Stimulated activated CD4-positive, alpha-beta T cell treated with anti-CD3 and anti-CD28 coated beads, Interleukin-15, amount 100 ng/mL, for 1 hour (primary cell): Measurements from ENCODE around the gene SEC24A.
"Not testable (repeated sequence)": the region's sequence is repeated elsewhere in the genome, so short reads cannot be mapped to it uniquely, and the experiment has no call there.

Experiments used
- DNase-seq, 2 donors: peaks; one replicate each; pipeline ENCODE4 v3.0.0-alpha.2; 2020; ENCODE audit warnings: low read depth in 1 of 2, low spot score in 1 of 2

Gene SEC24A

GRCh38 chr5:134648425-134649162 lies at the start of gene SEC24A:
Gene SEC24A (plus strand): TSS chr5:134648785. CDS start chr5:134649077, 292 bp downstream.
- DNase-seq, result peak; percentile 74 to 77

GRCh38 chr5:134599820-134600219 lies 48.8 kb upstream of the SEC24A start:
- DNase-seq, result not testable (repeated sequence)

GRCh38 chr5:134600600-134600999 lies 48.0 kb upstream of the SEC24A start:
- no peak for DNase-seq

GRCh38 chr5:134603059-134603458 lies 45.5 kb upstream of the SEC24A start:
- DNase-seq, result no peak

GRCh38 chr5:134604908-134605307 lies 43.7 kb upstream of the SEC24A start:
- no peak for DNase-seq

- DNase-seq, result no peak
Observed at GRCh38 chr5:134606726-134607125, 41.9 kb upstream of the SEC24A start.

- no peak for DNase-seq
Observed at GRCh38 chr5:134608555-134608954, 40.0 kb upstream of the SEC24A start.

- DNase-seq, result no peak
Observed at GRCh38 chr5:134609232-134609851, 39.2 kb upstream of the SEC24A start.

- DNase-seq, result no peak
Observed at GRCh38 chr5:134610725-134611124, 37.9 kb upstream of the SEC24A start.

GRCh38 chr5:134611515-134611914 lies 37.1 kb upstream of the SEC24A start:
- no peak for DNase-seq

- no peak for DNase-seq
Observed at GRCh38 chr5:134614450-134615085, 34.0 kb upstream of the SEC24A start.

- DNase-seq, result no peak
Observed at GRCh38 chr5:134620634-134621033, 28.0 kb upstream of the SEC24A start.

GRCh38 chr5:134625559-134625958 lies 23.0 kb upstream of the SEC24A start:
- DNase-seq, result no peak

- DNase-seq, result no peak
Observed at GRCh38 chr5:134626369-134627014, 22.1 kb upstream of the SEC24A start.

- no peak for DNase-seq
Observed at GRCh38 chr5:134634227-134634626, 14.4 kb upstream of the SEC24A start.

- not testable (repeated sequence) for DNase-seq
Observed at GRCh38 chr5:134635366-134635765, 13.2 kb upstream of the SEC24A start.

- DNase-seq, result no peak
Observed at GRCh38 chr5:134637116-134637721, 11.4 kb upstream of the SEC24A start.

GRCh38 chr5:134638760-134639201 lies 9.8 kb upstream of the SEC24A start:
- DNase-seq, result no peak

GRCh38 chr5:134642931-134643530 lies 5.6 kb upstream of the SEC24A start:
- no peak for DNase-seq

- DNase-seq, result no peak
Observed at GRCh38 chr5:134647750-134648424, 698 bp upstream of the SEC24A start.
